DMS53 treated with DMSO at 0.1 percent for 48 hours (cell line): ENCODE data around the gene ANKRD23.
A peak's percentile ranks its signal among the peaks of the same experiment; 100 is the strongest.
"Not testable (repeated sequence)": the region's sequence is repeated elsewhere in the genome, so short reads cannot be mapped to it uniquely, and the experiment has no call there.

Experiments
- DNase-seq: peaks from one replicate; lab custom pipeline; 2025; ENCODE audit not compliant: unreplicated experiment; lab: John Stamatoyannopoulos, UW

ANKRD23 gene

DNA sequence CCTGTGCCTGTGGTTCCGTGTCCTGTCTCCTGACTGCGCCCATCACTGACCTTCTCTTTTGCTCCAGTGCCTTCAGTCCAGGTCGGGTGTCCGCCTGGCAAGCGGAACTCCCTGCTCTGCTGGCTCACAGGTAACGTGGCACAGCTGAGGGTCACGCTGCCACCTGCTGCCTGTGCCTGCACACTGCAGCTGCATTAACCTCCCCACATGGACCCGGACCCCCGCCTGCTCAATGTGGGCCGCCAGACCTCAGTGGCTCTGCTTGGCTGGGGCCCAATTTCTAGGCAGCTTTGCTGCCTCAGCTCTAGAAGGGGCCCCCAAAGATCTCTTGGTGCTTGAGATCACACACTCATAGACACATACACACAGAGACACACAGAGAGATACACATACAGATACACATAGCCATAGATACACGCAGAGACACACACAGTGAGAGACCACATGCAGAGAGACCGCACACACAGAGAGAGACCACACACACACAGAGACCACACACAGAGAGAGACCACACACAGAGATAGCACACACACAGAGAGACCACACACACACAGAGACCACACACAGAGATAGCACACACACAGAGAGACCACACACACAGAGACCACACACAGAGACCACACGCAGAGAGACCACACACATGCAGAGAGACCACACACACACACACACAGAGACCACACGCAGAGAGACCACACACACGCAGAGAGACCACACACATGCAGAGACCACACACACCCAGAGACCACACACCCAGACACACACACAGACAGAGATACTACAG is 42.6 kb downstream of the ANKRD23 start:
- peak; percentile 75 for DNase-seq

DNA sequence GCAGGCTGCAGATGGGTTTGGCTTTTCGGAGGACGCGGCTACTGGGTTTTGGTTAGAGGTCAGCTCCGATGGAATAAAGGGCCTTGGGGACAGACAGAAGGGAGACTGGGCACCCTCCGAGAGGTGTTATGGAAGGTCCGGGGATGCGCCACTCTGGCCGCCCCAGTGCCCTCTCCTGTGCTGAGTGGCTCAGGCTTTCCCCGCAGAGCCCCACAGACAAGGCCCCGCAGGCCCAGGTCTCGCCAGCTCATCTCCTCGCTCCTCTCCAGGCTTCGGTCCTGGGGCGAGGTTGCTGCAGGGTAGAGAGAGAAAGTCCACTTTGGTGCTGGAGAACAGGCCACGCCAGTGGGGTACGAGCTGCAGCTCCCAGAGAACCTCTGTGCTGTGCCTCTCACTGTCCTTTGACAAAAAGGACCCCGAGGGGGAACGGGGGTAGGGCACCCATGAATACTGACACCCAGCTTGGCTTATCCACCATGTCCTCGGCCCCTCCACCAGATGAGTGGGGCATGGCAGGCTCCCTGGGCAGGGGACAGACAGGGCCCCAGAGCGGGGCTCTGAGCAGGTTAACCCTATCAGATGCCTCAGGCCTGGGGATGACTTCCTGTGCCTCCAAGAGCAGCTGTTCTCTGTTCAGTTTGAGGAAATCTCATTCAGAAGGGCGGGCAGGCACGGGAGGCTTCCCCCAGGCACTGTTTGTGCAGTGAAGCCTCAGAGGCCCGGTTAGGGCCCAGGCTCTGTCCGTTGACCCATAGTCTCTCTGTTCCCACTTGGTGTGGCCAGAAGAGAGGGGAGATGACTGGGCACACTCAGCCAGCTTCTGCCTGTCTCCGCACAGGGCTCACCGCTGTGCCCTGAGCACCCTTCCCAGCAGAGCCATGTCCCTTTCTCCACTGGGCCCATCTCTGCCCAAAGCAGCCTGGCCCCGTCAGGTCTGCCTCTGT is 43.5 kb downstream of the ANKRD23 start:
- DNase-seq = no peak

DNA sequence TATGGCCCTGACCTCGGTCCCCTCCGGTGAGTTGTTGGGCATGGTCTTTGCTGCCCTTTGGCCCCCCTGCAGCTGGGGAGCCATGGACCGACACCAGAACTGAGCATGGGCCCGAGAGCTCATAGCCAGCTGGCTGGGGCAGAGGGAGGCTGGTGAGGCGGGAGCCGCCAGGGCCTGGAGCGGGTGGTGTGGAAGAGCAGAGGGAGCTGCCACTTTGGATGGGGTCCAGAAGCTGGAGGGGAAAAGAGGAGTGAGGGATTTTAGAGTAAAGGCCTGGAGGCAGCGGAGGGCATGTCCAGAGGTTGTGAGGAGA is 44.2 kb downstream of the ANKRD23 start:
- no peak for DNase-seq

DNA sequence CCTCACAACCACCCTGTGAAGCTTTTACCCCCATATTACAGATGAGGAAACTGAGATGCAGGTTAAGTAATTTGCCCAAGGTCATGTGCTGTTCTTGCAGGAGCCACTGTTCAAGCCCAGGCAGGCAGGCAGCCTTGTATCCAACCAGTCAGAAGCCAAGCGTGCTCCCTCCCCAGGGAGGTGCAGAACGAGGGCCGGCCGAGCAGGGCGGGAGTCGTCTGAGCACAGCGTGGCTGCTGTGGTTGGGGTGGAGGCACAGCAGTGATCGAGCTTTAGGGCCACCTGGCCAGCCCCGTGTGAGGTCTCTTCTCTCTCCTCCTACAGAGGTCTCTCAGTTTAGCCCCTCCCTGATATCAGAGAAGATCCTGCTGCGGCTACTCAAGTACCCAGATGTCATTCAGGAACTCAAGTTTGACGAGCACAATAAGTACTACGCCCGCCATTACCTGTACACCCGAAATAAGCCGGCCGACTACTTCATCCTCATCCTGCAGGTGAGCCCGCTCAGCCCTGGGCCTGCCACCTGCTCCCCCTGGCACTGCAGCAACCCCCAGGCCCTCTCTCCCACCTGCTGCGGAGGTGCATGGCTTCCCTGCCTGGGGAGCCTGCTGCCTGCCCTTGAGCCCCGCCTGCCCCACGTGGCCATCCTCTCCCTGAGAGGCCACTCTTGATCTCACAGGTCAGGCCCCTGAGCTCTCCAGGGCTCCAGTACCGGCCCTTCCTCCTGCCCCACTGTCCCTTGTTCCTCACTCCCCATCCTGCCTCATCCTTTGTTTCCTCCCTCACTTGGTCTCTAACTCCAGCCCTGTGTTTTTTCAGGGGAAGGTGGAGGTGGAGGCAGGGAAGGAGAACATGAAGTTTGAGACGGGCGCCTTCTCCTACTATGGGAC is 44.8 kb downstream of the ANKRD23 start:
- no peak for DNase-seq

DNA sequence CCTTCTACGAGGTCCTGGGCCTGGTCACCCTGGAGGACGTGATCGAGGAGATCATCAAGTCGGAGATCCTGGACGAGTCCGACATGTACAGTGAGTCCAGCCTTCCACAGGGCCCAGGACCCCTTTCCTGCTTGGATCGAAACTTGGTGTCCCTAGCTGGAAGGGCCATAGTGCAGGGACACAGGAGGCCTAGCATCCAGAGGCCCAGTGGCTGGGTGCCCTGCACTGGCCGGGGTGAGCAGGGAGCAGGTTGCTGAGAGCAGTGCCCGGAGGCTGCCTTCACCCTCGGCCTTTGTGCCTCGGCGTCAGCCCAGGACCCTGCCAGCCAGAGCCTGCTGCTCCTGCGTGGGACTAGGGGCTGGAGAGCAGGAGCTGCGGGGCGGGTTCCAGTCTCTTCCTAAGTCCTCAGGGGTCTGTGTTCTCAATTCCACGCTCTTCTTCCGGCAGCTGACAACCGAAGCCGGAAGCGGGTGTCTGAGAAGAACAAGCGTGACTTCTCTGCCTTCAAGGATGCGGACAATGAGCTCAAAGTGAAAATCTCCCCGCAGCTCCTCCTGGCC is 46.7 kb downstream of the ANKRD23 start:
- DNase-seq = no peak

DNA sequence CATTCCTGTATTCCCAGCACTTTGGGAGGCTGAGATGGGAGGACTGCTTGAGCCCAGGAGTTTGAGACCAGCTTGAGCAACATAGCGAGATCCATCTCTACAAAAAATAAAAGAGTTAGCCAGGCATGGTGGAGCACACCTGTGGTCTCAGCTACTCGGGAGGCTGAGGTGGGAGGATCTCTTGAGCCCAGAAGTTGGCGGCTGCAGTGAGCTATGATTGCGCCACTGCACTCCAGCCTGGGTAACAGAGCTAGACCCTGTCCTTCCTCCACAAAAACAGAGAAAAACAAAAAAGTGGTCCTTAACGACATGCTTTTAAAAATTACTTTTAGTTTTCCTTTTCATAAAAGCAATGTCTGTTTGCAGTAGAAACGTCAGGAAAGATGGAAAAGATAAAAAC is 47.3 kb downstream of the ANKRD23 start:
- DNase-seq = not testable (repeated sequence)

DNA sequence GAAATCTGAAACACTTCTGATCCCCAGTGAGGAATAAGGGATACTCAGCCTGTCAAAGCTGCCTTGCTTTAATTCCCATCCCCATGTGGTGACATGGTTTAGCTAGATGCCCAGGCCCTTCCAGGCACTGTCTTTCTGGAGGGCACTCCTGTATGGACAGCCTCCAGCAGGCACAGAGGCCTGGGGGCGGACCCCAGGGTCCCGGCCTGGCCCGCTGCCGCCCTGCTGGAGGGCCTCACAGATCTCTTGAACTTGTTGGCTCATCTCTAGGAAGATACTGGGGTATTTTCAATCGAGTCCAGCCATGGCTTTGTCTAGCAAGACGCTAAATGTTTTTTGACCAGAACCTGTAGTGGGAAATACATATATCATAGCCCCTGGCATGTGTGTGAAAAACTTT is 48.7 kb downstream of the ANKRD23 start:
- DNase-seq = no peak

DNA sequence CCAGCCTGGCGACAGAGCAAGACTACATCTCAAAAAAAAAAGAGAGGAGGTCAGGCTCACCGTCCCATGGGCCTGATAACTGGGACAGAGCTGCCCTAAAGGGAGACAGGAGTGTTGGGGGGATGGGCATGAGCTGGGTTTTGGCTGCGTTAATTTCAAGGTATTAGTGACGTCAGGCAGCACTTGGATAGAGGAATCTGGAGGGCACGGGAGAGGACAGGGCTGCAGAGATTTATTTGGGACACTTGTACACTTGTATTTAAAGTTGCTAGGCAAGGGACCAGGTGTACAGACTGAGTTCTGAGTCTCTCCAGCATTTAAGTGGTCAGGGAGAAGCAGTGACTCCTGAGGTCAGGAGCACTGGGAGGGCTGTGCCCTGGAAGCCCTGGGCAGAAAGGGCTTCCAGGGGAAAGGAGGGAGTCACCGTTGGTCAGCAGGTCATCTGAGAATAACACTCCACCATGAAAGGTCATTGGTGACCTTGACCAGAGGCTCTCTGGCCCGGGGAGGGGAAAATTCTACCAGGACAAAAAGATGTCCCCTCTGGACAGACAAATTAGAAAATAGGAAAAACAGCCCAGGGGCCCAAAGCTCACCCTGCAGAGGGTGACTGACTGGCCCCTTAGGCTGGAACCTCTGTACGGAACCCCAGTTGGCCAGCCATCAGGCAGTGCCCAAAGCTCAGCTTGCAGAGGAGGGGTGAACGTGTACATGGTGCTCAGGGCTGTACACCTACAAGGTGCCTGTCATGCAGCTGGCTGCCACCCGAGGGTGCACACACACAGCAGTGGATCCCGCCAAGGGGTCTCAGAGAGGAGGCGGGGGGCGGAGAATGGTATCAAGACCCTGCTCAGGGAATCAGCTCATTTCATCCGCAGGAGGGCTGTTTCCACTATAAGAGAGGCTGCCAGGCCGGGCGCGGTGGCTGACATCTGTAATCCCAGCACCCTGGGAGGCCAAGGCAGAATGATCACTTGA is 50.8 kb downstream of the ANKRD23 start:
- DNase-seq = no peak

DNA sequence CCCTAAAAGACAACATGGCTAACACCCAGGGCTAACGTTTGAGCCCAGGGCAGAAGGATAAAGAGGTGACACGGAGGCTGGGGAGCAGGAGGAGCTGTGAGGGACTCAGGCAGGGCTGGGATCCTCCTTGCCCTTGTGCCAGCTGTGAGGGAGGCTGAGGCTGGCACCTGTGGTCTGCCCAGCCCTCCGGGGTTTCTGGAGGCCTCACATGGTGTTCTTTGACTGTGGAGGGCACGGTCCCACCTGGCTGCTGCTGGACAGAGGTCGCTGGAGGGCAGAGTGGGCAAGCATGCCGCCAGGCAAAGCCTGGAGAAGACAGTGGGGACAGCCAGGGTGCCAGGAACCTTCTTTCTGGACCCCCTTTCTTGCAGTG is 54.6 kb downstream of the ANKRD23 start:
- no peak for DNase-seq

DNA sequence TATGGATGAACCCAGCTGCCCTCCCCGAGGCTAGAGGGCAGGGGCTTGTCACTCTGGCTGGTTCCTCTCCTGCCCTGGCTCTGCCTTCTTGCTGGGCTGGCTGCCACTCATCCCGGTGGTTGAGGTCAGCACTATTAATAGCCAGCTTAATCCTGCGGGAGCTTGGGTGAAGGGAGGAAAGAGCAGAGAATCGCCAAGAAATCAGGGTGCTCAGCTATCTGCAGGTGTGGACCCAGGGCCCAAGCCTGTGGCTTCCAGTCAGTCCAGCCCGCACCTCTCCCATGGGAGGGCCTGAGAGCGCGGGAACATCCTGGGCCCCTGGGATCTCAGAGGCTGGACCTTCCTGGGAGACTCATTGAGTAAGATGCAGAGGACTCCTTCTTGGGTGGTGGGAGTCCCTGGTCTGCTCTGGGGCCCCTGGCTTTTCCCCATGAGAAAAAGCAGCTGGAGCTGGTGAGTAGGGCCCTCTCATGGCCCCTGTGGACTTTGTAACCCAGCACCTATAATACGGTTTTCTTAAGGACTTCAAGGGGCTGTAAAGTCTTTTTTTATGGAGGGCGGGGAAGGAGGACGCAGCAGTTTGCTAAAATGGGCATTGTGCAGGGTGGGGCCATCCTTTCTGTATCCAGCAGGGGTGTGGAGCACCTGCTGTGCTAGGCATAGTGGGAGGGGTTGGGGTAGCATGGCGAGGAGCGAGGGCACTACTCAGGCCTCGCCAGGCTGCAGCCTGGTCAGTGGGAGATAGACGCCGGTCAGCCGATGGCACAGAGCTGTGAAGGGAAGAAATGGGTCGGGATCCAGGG is 55.2 kb downstream of the ANKRD23 start:
- DNase-seq = no peak
